A673 (cell line): Measurements from ENCODE around the gene NEGR1.

ENCODE experiments used
- EZH2 ChIP-seq: fragments of 200-600 bp; sonication (generic); IDR thresholded peaks from 2 replicates; pipeline ENCODE4 v1.6.1; 2017; ENCODE audit warnings: borderline replicate concordance, low read depth, mild to moderate bottlenecking, mixed read lengths, antibody characterized with exemption, low read length; ENCODE audit not compliant: poor library complexity, severe bottlenecking
- TF ChIP-seq, protein P1 (sequence below): fragments of 300-800, 200-600 bp; sonication (generic); conservative IDR thresholded peaks from 2 replicates; pipeline ENCODE4 v1.5.1; 2017; ENCODE audit warnings: low read depth, mild to moderate bottlenecking, antibody characterized with exemption, low read length, moderate library complexity, mixed read lengths

DNA sequence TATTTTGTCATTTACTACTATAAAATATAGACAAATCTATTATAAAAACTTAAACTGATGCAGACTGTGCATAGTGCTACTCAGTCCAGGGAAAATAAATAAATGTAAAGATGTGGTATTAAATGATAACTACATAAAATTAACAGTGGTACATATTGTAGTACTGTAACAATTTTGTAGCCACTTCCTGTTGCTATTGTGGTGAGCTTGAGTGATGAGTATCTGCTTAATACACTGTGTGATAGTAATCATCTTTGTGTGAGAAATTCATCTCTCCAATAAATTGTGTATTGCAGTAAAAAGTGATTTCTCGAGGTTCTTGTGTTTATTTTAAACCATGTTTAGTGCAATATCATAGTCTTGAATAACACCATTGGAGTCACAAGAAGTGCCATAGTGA lies 848.1 kb downstream of the NEGR1 start:
- TF ChIP-seq, protein P1, sequence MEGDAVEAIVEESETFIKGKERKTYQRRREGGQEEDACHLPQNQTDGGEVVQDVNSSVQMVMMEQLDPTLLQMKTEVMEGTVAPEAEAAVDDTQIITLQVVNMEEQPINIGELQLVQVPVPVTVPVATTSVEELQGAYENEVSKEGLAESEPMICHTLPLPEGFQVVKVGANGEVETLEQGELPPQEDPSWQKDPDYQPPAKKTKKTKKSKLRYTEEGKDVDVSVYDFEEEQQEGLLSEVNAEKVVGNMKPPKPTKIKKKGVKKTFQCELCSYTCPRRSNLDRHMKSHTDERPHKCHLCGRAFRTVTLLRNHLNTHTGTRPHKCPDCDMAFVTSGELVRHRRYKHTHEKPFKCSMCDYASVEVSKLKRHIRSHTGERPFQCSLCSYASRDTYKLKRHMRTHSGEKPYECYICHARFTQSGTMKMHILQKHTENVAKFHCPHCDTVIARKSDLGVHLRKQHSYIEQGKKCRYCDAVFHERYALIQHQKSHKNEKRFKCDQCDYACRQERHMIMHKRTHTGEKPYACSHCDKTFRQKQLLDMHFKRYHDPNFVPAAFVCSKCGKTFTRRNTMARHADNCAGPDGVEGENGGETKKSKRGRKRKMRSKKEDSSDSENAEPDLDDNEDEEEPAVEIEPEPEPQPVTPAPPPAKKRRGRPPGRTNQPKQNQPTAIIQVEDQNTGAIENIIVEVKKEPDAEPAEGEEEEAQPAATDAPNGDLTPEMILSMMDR = no peak
- TF ChIP-seq EZH2 = no peak
